Measurements from ENCODE around the gene SDHAF2.
"Not testable (repeated sequence)": the region's sequence is repeated elsewhere in the genome, so short reads cannot be mapped to it uniquely, and the experiment has no call there.

SDHAF2 gene

GRCh38 chr11:61472868-61473267, 42.9 kb downstream of the SDHAF2 start:
- no peaks in the 10 kb centered on the region for H3K27me3 ChIP-seq (ENCODE audit: control insufficient read depth in 2 of 2, insufficient read depth in 2 of 2, low read length in 2 of 2)
- H3K4me1 ChIP-seq (ENCODE audit: control insufficient read depth in 2 of 2, insufficient read depth in 2 of 2, low read length in 2 of 2) = peaks cover 0 to 7% of the 10 kb centered on the region in 2 donors
- H3K9me3 ChIP-seq (ENCODE audit: control insufficient read depth in 2 of 2, low read length in 2 of 2) = no peaks in the 10 kb centered on the region
- peak overlapping the region; percentile 16 to 55 for H3K27ac ChIP-seq (ENCODE audit: low read depth in 2 of 2, low read length in 2 of 2)
- H3K36me3 ChIP-seq (ENCODE audit: control insufficient read depth in 2 of 2, insufficient read depth in 2 of 2, low read length in 2 of 2) = peaks cover 0 to 9% of the 10 kb centered on the region in 2 donors
- H3K9ac ChIP-seq (ENCODE audit: low read depth in 1 of 2, low read length in 2 of 2) = no peak overlapping the region
- H3K4me3 ChIP-seq (ENCODE audit: low read length in 2 of 2) = no peak overlapping the region

- no peak overlapping the region for H3K27ac ChIP-seq (ENCODE audit: low read depth in 2 of 2, low read length in 2 of 2)
- peaks cover 0 to 7% of the 10 kb centered on the region in 2 donors for H3K4me1 ChIP-seq (ENCODE audit: control insufficient read depth in 2 of 2, insufficient read depth in 2 of 2, low read length in 2 of 2)
- H3K9me3 ChIP-seq (ENCODE audit: control insufficient read depth in 2 of 2, low read length in 2 of 2) = no peaks in the 10 kb centered on the region
- no peak overlapping the region for H3K4me3 ChIP-seq (ENCODE audit: low read length in 2 of 2)
- no peak overlapping the region for H3K9ac ChIP-seq (ENCODE audit: low read depth in 1 of 2, low read length in 2 of 2)
- H3K36me3 ChIP-seq (ENCODE audit: control insufficient read depth in 2 of 2, insufficient read depth in 2 of 2, low read length in 2 of 2) = peaks cover 0 to 9% of the 10 kb centered on the region in 2 donors
- H3K27me3 ChIP-seq (ENCODE audit: control insufficient read depth in 2 of 2, insufficient read depth in 2 of 2, low read length in 2 of 2) = no peaks in the 10 kb centered on the region
These were observed 43.6 kb downstream of the SDHAF2 start for GRCh38 chr11:61473370-61474012.

GRCh38 chr11:61474013-61474643, 44.2 kb downstream of the SDHAF2 start:
- Histone ChIP-seq H3K4me3 (ENCODE audit: low read length in 2 of 2) (no peak overlapping the region), H3K27me3 (ENCODE audit: control insufficient read depth in 2 of 2, insufficient read depth in 2 of 2, low read length in 2 of 2) (no peaks in the 10 kb centered on the region), H3K9ac (ENCODE audit: low read depth in 1 of 2, low read length in 2 of 2) (no peak overlapping the region), H3K36me3 (ENCODE audit: control insufficient read depth in 2 of 2, insufficient read depth in 2 of 2, low read length in 2 of 2) (peaks cover 0 to 5% of the 10 kb centered on the region in 2 donors), H3K27ac (ENCODE audit: low read depth in 2 of 2, low read length in 2 of 2) (no peak overlapping the region), H3K4me1 (ENCODE audit: control insufficient read depth in 2 of 2, insufficient read depth in 2 of 2, low read length in 2 of 2) (peaks cover 0 to 7% of the 10 kb centered on the region in 2 donors), H3K9me3 (ENCODE audit: control insufficient read depth in 2 of 2, low read length in 2 of 2) (no peaks in the 10 kb centered on the region)

GRCh38 chr11:61475433-61475832, 45.5 kb downstream of the SDHAF2 start:
- Histone ChIP-seq H3K9me3 (ENCODE audit: control insufficient read depth in 2 of 2, low read length in 2 of 2) (no peaks in the 10 kb centered on the region), H3K4me1 (ENCODE audit: control insufficient read depth in 2 of 2, insufficient read depth in 2 of 2, low read length in 2 of 2) (peaks cover 0 to 7% of the 10 kb centered on the region in 2 donors), H3K4me3 (ENCODE audit: low read length in 2 of 2) (no peak overlapping the region), H3K36me3 (ENCODE audit: control insufficient read depth in 2 of 2, insufficient read depth in 2 of 2, low read length in 2 of 2) (peaks cover 0 to 3% of the 10 kb centered on the region in 2 donors), H3K9ac (ENCODE audit: low read depth in 1 of 2, low read length in 2 of 2) (no peak overlapping the region), H3K27me3 (ENCODE audit: control insufficient read depth in 2 of 2, insufficient read depth in 2 of 2, low read length in 2 of 2) (no peaks in the 10 kb centered on the region), H3K27ac (ENCODE audit: low read depth in 2 of 2, low read length in 2 of 2) (no peak overlapping the region)

GRCh38 chr11:61476371-61476770, 46.4 kb downstream of the SDHAF2 start:
- Histone ChIP-seq H3K27ac (ENCODE audit: low read depth in 2 of 2, low read length in 2 of 2) (no peak overlapping the region), H3K36me3 (ENCODE audit: control insufficient read depth in 2 of 2, insufficient read depth in 2 of 2, low read length in 2 of 2) (no peaks in the 10 kb centered on the region), H3K9me3 (ENCODE audit: control insufficient read depth in 2 of 2, low read length in 2 of 2) (no peaks in the 10 kb centered on the region), H3K4me1 (ENCODE audit: control insufficient read depth in 2 of 2, insufficient read depth in 2 of 2, low read length in 2 of 2) (peaks cover 0 to 13% of the 10 kb centered on the region in 2 donors), H3K27me3 (ENCODE audit: control insufficient read depth in 2 of 2, insufficient read depth in 2 of 2, low read length in 2 of 2) (no peaks in the 10 kb centered on the region), H3K4me3 (ENCODE audit: low read length in 2 of 2) (no peak overlapping the region), H3K9ac (ENCODE audit: low read depth in 1 of 2, low read length in 2 of 2) (no peak overlapping the region)

- no peaks in the 10 kb centered on the region for H3K9me3 ChIP-seq (ENCODE audit: control insufficient read depth in 2 of 2, low read length in 2 of 2)
- H3K4me3 ChIP-seq (ENCODE audit: low read length in 2 of 2) = no peak overlapping the region
- H3K27ac ChIP-seq (ENCODE audit: low read depth in 2 of 2, low read length in 2 of 2) = no peak overlapping the region
- no peaks in the 10 kb centered on the region for H3K27me3 ChIP-seq (ENCODE audit: control insufficient read depth in 2 of 2, insufficient read depth in 2 of 2, low read length in 2 of 2)
- no peak overlapping the region for H3K9ac ChIP-seq (ENCODE audit: low read depth in 1 of 2, low read length in 2 of 2)
- H3K4me1 ChIP-seq (ENCODE audit: control insufficient read depth in 2 of 2, insufficient read depth in 2 of 2, low read length in 2 of 2) = peaks cover 0 to 13% of the 10 kb centered on the region in 2 donors
- no peaks in the 10 kb centered on the region for H3K36me3 ChIP-seq (ENCODE audit: control insufficient read depth in 2 of 2, insufficient read depth in 2 of 2, low read length in 2 of 2)
These were observed 47.2 kb downstream of the SDHAF2 start for GRCh38 chr11:61477126-61477525.

- H3K9ac ChIP-seq (ENCODE audit: low read depth in 1 of 2, low read length in 2 of 2) = no peak overlapping the region
- peaks cover 0 to 13% of the 10 kb centered on the region in 2 donors for H3K4me1 ChIP-seq (ENCODE audit: control insufficient read depth in 2 of 2, insufficient read depth in 2 of 2, low read length in 2 of 2)
- no peaks in the 10 kb centered on the region for H3K9me3 ChIP-seq (ENCODE audit: control insufficient read depth in 2 of 2, low read length in 2 of 2)
- H3K27ac ChIP-seq (ENCODE audit: low read depth in 2 of 2, low read length in 2 of 2) = no peak overlapping the region
- H3K27me3 ChIP-seq (ENCODE audit: control insufficient read depth in 2 of 2, insufficient read depth in 2 of 2, low read length in 2 of 2) = no peaks in the 10 kb centered on the region
- no peak overlapping the region for H3K4me3 ChIP-seq (ENCODE audit: low read length in 2 of 2)
- H3K36me3 ChIP-seq (ENCODE audit: control insufficient read depth in 2 of 2, insufficient read depth in 2 of 2, low read length in 2 of 2) = no peaks in the 10 kb centered on the region
These were observed 47.8 kb downstream of the SDHAF2 start for GRCh38 chr11:61477727-61478148.

- H3K27ac ChIP-seq (ENCODE audit: low read depth in 2 of 2, low read length in 2 of 2); H3K9ac ChIP-seq (ENCODE audit: low read depth in 1 of 2, low read length in 2 of 2); H3K9me3 ChIP-seq (ENCODE audit: control insufficient read depth in 2 of 2, low read length in 2 of 2); H3K36me3 ChIP-seq (ENCODE audit: control insufficient read depth in 2 of 2, insufficient read depth in 2 of 2, low read length in 2 of 2); H3K4me3 ChIP-seq (ENCODE audit: low read length in 2 of 2); H3K27me3 ChIP-seq (ENCODE audit: control insufficient read depth in 2 of 2, insufficient read depth in 2 of 2, low read length in 2 of 2): not testable (repeated sequence)
- H3K4me1 ChIP-seq (ENCODE audit: control insufficient read depth in 2 of 2, insufficient read depth in 2 of 2, low read length in 2 of 2) = peaks cover 0 to 13% of the 10 kb centered on the region in 2 donors
These were observed 49.6 kb downstream of the SDHAF2 start for GRCh38 chr11:61479360-61480058.

- Histone ChIP-seq H3K4me1 (ENCODE audit: control insufficient read depth in 2 of 2, insufficient read depth in 2 of 2, low read length in 2 of 2) (peaks cover 0 to 13% of the 10 kb centered on the region in 2 donors), H3K4me3 (ENCODE audit: low read length in 2 of 2) (no peak overlapping the region), H3K27me3 (ENCODE audit: control insufficient read depth in 2 of 2, insufficient read depth in 2 of 2, low read length in 2 of 2) (no peaks in the 10 kb centered on the region), H3K27ac (ENCODE audit: low read depth in 2 of 2, low read length in 2 of 2) (no peak overlapping the region), H3K9me3 (ENCODE audit: control insufficient read depth in 2 of 2, low read length in 2 of 2) (no peaks in the 10 kb centered on the region), H3K36me3 (ENCODE audit: control insufficient read depth in 2 of 2, insufficient read depth in 2 of 2, low read length in 2 of 2) (no peaks in the 10 kb centered on the region), H3K9ac (ENCODE audit: low read depth in 1 of 2, low read length in 2 of 2) (no peak overlapping the region)
These were observed 50.5 kb downstream of the SDHAF2 start for GRCh38 chr11:61480261-61480993.

- H3K4me1 ChIP-seq (ENCODE audit: control insufficient read depth in 2 of 2, insufficient read depth in 2 of 2, low read length in 2 of 2) = peaks cover 0 to 13% of the 10 kb centered on the region in 2 donors
- no peak overlapping the region for H3K4me3 ChIP-seq (ENCODE audit: low read length in 2 of 2)
- H3K27me3 ChIP-seq (ENCODE audit: control insufficient read depth in 2 of 2, insufficient read depth in 2 of 2, low read length in 2 of 2) = no peaks in the 10 kb centered on the region
- H3K27ac ChIP-seq (ENCODE audit: low read depth in 2 of 2, low read length in 2 of 2) = no peak overlapping the region
- H3K36me3 ChIP-seq (ENCODE audit: control insufficient read depth in 2 of 2, insufficient read depth in 2 of 2, low read length in 2 of 2) = no peaks in the 10 kb centered on the region
- H3K9ac ChIP-seq (ENCODE audit: low read depth in 1 of 2, low read length in 2 of 2) = no peak overlapping the region
- no peaks in the 10 kb centered on the region for H3K9me3 ChIP-seq (ENCODE audit: control insufficient read depth in 2 of 2, low read length in 2 of 2)
These were observed 51.0 kb downstream of the SDHAF2 start for GRCh38 chr11:61480994-61481335.
